CD4-positive, CD25-positive, alpha-beta regulatory T cell (primary cell): ENCODE data around the gene ASRGL1. TPM values are rescaled to one million over a fixed set of nuclear protein-coding genes. Genes with fewer than 3 reads are reported as not detected.

Experiments
- ATAC-seq, 2 donors: fragments of 150-1000 bp; cut with Tn5 transposase; one replicate each; pipeline ENCODE4 v1.10.0; 2021; ENCODE audit warnings: low read depth in 2 of 2, moderate number of reproducible peaks in 2 of 2, moderate library complexity in 1 of 2
- DNase-seq, 3 donors: peaks; one replicate each; pipeline versions ENCODE4 v3.0.0 to v3.0.0-alpha.2; 2012 to 2022; ENCODE audit warnings: mixed read lengths in 1 of 3
- H3K27ac ChIP-seq: one replicate; pipeline ENCODE4 v1.7.0; 2013; ENCODE audit warnings: mild to moderate bottlenecking, low read length; ENCODE audit not compliant: insufficient read depth, poor library complexity, severe bottlenecking
- H3K27me3 ChIP-seq: one replicate; pipeline ENCODE4 v1.7.0; 2013; ENCODE audit warnings: low read length; ENCODE audit not compliant: control insufficient read depth, insufficient read depth
- H3K36me3 ChIP-seq: one replicate; pipeline ENCODE4 v1.7.0; 2013; ENCODE audit warnings: mild to moderate bottlenecking, low read length, moderate library complexity; ENCODE audit not compliant: control insufficient read depth, insufficient read depth
- H3K4me1 ChIP-seq: 2 replicates; pipeline ENCODE4 v1.7.0; 2013; ENCODE audit warnings: mild to moderate bottlenecking, low read length; ENCODE audit not compliant: insufficient read depth, control insufficient read depth, poor library complexity, severe bottlenecking
- H3K4me3 ChIP-seq: one replicate; pipeline ENCODE4 v1.7.0; 2013; ENCODE audit warnings: low read depth, mild to moderate bottlenecking, low read length, moderate library complexity
- H3K9me3 ChIP-seq, 2 experiments: 1 replicate in 1 of 2; 2 replicates in 1 of 2; pipeline ENCODE4 v1.7.0; 2013; ENCODE audit warnings: low read length in 2 of 2, mild to moderate bottlenecking in 1 of 2, moderate library complexity in 1 of 2; ENCODE audit not compliant: control insufficient read depth in 2 of 2
- H3K27ac Mint-ChIP-seq, 3 donors: one replicate each; pipeline ENCODE4 v1.8.0; 2020 to 2022; ENCODE audit warnings: mild to moderate bottlenecking in 3 of 3, mixed read lengths in 3 of 3, moderate library complexity in 2 of 3
- H3K27me3 Mint-ChIP-seq: one replicate; pipeline ENCODE4 v1.8.0; 2022; ENCODE audit warnings: mild to moderate bottlenecking, mixed read lengths
- H3K36me3 Mint-ChIP-seq: one replicate; pipeline ENCODE4 v1.8.0; 2020; ENCODE audit warnings: mixed read lengths
- H3K4me1 Mint-ChIP-seq, 4 donors: one replicate each; pipeline ENCODE4 v1.8.0; 2020 to 2022; ENCODE audit warnings: mixed read lengths in 4 of 4, mild to moderate bottlenecking in 1 of 4
- H3K4me3 Mint-ChIP-seq, 4 donors: one replicate each; pipeline ENCODE4 v1.8.0; 2020 to 2022; ENCODE audit warnings: mild to moderate bottlenecking in 4 of 4, mixed read lengths in 4 of 4, moderate library complexity in 3 of 4
- H3K9me3 Mint-ChIP-seq, 7 donors: one replicate each; pipeline ENCODE4 v1.8.0; 2020 to 2022; ENCODE audit warnings: mixed read lengths in 7 of 7, mild to moderate bottlenecking in 3 of 7, moderate library complexity in 2 of 7
- polyA plus RNA-seq, 4 donors: library from polyadenylated mRNA; unstranded; fragments of 300-500 nt; fragmentation: Illumina TruSeq; gene quantifications; one replicate each; pipeline ENCODE4 v1.2.3, GENCODE V29; 2021
- total RNA-seq: library from RNA; stranded (reverse); gene quantifications from one replicate; pipeline ENCODE4 v1.2.3, GENCODE V29; 2022

ASRGL1 gene
- total and polyA plus RNA-seq, 5 donors from 2014 or later: 0.57 to 3.6 (median 2.4) TPM; not detected in 1

DNA sequence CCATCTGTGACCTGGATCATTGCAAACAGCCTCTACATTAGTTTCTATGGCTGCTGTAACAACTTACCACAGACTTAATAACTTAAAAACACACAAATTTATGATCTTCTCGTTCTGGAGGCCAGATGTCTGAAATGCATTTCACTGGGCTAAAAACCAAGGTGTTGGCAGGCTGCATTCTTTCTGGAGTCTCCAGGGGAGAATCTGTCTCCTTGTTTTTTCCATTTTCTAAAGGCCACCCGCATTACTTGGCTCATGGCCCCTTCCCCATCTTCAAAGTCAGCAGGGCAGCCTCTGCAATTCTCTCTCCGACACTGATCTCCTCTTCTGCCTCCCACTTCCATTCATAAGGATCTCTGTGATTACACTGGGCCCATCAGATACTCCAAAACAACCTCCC, 93.2 kb downstream of the ASRGL1 start:
- Mint-ChIP-seq H3K4me1 (peaks cover 6 to 50% (median 19%) of the 10 kb centered on the region in 4 donors), H3K9me3 (no peaks in the 10 kb centered on the region), H3K27me3 (no peaks in the 10 kb centered on the region), H3K27ac (peak overlapping the region in 2 of 3 donors; percentile 38 to 49), H3K36me3 (peaks cover 4% of the 10 kb centered on the region), H3K4me3 (no peak overlapping the region)
- Histone ChIP-seq H3K9me3 (no peaks in the 10 kb centered on the region), H3K27me3 (no peaks in the 10 kb centered on the region), H3K27ac (no peak overlapping the region), H3K4me3 (no peak overlapping the region), H3K36me3 (no peaks in the 10 kb centered on the region), H3K4me1 (peaks cover 21% of the 10 kb centered on the region)
- DNase-seq (no peak), ATAC-seq (no peak)

- Mint-ChIP-seq H3K9me3 (no peaks in the 10 kb centered on the region), H3K4me1 (peaks cover 6 to 51% (median 20%) of the 10 kb centered on the region in 4 donors), H3K27me3 (no peaks in the 10 kb centered on the region), H3K4me3 (no peak overlapping the region), H3K36me3 (peaks cover 4% of the 10 kb centered on the region), H3K27ac (peak overlapping the region in 1 of 3 donors; percentile 38)
- Histone ChIP-seq H3K27me3 (no peaks in the 10 kb centered on the region), H3K4me1 (peaks cover 17% of the 10 kb centered on the region), H3K9me3 (no peaks in the 10 kb centered on the region), H3K27ac (no peak overlapping the region), H3K4me3 (no peak overlapping the region), H3K36me3 (no peaks in the 10 kb centered on the region)
- DNase-seq (no peak), ATAC-seq (no peak)
Measured at GRCh38 chr11:62431171-62431901, 94.1 kb downstream of the ASRGL1 start.

DNA sequence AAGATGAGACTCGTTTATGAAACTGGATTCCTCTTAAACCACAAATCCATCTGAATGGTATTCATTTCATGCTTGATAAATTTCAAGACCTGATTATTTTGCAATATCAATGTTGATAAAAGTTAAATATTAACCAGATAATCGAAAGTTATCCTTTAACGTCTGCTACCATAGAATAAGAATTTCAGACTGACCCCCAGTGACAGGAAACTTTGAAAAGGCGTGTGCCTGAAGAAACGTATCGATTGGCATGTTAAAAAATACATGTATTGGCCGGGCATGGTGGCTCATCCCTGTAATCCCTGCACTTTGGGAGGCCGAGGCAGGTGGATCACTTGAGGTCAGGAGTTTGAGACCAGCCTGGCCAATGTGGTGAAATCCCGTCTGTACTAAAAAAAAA, 95.4 kb downstream of the ASRGL1 start:
- H3K36me3 Mint-ChIP-seq: peaks cover 4% of the 10 kb centered on the region
- H3K27ac ChIP-seq: no peak overlapping the region

GRCh38 chr11:62433141-62433903, 96.1 kb downstream of the ASRGL1 start:
- Mint-ChIP-seq H3K4me1 (peaks cover 0 to 34% (median 8%) of the 10 kb centered on the region in 4 donors), H3K36me3 (peaks cover 4% of the 10 kb centered on the region), H3K27ac (no peak overlapping the region), H3K9me3 (no peaks in the 10 kb centered on the region), H3K27me3 (no peaks in the 10 kb centered on the region), H3K4me3 (peak overlapping the region in 1 of 4 donors; percentile 55)
- Histone ChIP-seq H3K4me3 (no peak overlapping the region), H3K27ac (no peak overlapping the region), H3K4me1 (no peaks in the 10 kb centered on the region), H3K27me3 (no peaks in the 10 kb centered on the region), H3K36me3 (no peaks in the 10 kb centered on the region), H3K9me3 (no peaks in the 10 kb centered on the region)
- DNase-seq (no peak), ATAC-seq (no peak)

More for the DNA sequence above, 95.4 kb downstream of the ASRGL1 start:
- no peaks in the 10 kb centered on the region for H3K36me3 ChIP-seq
- Mint-ChIP-seq H3K4me1 (peaks cover 3 to 38% (median 10%) of the 10 kb centered on the region in 4 donors), H3K27me3 (no peaks in the 10 kb centered on the region), H3K4me3 (no peak overlapping the region), H3K27ac (no peak overlapping the region), H3K9me3 (no peaks in the 10 kb centered on the region)
- no peaks in the 10 kb centered on the region for H3K27me3 ChIP-seq
- no peak overlapping the region for H3K4me3 ChIP-seq
- ATAC-seq (no peak), DNase-seq (no peak)
- H3K9me3 ChIP-seq: no peaks in the 10 kb centered on the region
- H3K4me1 ChIP-seq: peaks cover 4% of the 10 kb centered on the region

GRCh38 chr11:62433904-62434276, 96.6 kb downstream of the ASRGL1 start:
- Histone ChIP-seq H3K27ac (no peak overlapping the region), H3K9me3 (no peaks in the 10 kb centered on the region), H3K4me3 (no peak overlapping the region), H3K4me1 (no peaks in the 10 kb centered on the region), H3K36me3 (no peaks in the 10 kb centered on the region), H3K27me3 (no peaks in the 10 kb centered on the region)
- Mint-ChIP-seq H3K27ac (no peak overlapping the region), H3K4me3 (no peak overlapping the region), H3K9me3 (no peaks in the 10 kb centered on the region), H3K27me3 (no peaks in the 10 kb centered on the region), H3K4me1 (peaks cover 0 to 30% (median 8%) of the 10 kb centered on the region in 4 donors), H3K36me3 (peaks cover 4% of the 10 kb centered on the region)
- no peak for ATAC-seq
- no peak for DNase-seq

- H3K27ac ChIP-seq: no peak overlapping the region
- H3K9me3 ChIP-seq: no peaks in the 10 kb centered on the region
- no peaks in the 10 kb centered on the region for H3K36me3 Mint-ChIP-seq
- H3K4me3 ChIP-seq: no peak overlapping the region
- ATAC-seq: peak in 1 of 2 donors; percentile 31
- no peaks in the 10 kb centered on the region for H3K27me3 ChIP-seq
- no peaks in the 10 kb centered on the region for H3K36me3 ChIP-seq
- H3K4me3 Mint-ChIP-seq: no peak overlapping the region
- H3K27ac Mint-ChIP-seq: peak overlapping the region in 2 of 3 donors; percentile 69 to 80
- H3K27me3 Mint-ChIP-seq: no peaks in the 10 kb centered on the region
- DNase-seq: peak in 1 of 3 donors; percentile 17
- no peaks in the 10 kb centered on the region for H3K4me1 ChIP-seq
- no peaks in the 10 kb centered on the region for H3K9me3 Mint-ChIP-seq
- H3K4me1 Mint-ChIP-seq: peaks cover 0 to 23% (median 5%) of the 10 kb centered on the region in 4 donors
Measured at GRCh38 chr11:62435846-62436660, 98.8 kb downstream of the ASRGL1 start.

- H3K27ac Mint-ChIP-seq: no peak overlapping the region
- no peaks in the 10 kb centered on the region for H3K4me1 ChIP-seq
Measured at GRCh38 chr11:62437616-62438015, 100.4 kb downstream of the ASRGL1 start.

More at GRCh38 chr11:62437616-62438015, 100.4 kb downstream of the ASRGL1 start:
- Mint-ChIP-seq H3K4me3 (no peak overlapping the region), H3K27me3 (no peaks in the 10 kb centered on the region), H3K36me3 (no peaks in the 10 kb centered on the region), H3K9me3 (no peaks in the 10 kb centered on the region), H3K4me1 (peaks cover 0 to 20% (median 5%) of the 10 kb centered on the region in 4 donors)
- Histone ChIP-seq H3K9me3 (no peaks in the 10 kb centered on the region), H3K27ac (no peak overlapping the region), H3K27me3 (no peaks in the 10 kb centered on the region), H3K4me3 (no peak overlapping the region), H3K36me3 (no peaks in the 10 kb centered on the region)
- DNase-seq (no peak), ATAC-seq (no peak)
